ENCODE data around the gene INSIG1. TPM values are rescaled to one million over a fixed set of nuclear protein-coding genes. Genes with fewer than 3 reads are reported as not detected.

Gene INSIG1
- polyA plus RNA-seq, 1 donor = 25.4 TPM

DNA sequence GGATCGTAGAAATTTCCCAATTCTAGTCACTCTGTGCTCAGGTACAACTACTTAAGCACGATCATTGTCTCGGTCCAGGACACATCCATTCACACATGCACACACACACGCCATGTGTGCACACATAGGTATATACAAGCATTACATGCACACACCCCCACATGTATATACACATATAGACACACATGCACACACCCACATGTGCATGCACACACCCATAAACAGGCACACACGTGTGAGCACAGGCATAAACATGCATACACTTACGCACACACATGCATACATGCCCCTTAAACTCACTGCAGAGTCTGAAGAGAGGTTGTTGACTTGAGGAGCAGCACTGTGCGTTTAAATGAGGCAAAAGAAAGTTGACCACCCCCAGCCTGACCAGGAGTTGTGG, 32.5 kb upstream of the INSIG1 start:
- no peak for DNase-seq

DNA sequence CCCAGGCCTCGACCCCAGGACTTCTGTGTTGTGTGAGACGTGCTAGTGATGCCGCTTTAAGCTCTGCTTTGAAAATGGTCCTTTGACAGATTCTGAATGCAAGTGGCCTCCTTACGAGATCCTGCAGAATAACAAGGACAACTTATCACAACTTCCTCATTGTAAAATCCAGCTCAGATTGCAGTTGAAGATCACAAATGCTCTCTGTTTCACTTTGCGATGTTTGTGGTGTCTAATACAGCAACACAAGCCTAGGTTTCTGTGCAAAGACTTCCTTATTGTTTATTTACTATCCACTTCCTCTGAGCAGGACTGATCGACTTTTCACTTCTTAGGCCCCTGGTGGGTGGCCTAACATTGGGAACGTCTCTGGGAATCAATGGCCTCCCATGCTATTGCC, 31.7 kb upstream of the INSIG1 start:
- DNase-seq = no peak

DNA sequence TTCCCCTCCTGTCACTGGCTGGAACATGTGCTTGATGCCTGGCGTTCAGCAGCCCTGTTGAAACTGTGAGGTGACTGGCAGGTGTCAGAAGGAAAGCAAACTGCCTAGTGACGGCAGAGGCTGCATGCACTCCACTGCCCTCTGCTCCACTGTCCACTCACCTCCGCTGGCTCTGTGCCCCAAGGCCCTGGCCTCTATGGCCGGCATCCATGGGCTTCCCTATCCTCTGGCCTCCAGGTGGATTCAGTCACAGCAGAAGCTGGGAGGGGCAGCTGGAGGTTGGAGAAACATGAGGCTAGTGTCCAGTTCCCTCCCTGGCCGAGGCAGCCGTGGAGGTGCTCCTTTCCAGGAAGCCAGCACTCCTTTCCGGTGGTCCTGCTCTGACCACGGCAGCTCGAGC, 31.2 kb upstream of the INSIG1 start:
- no peak for DNase-seq

- DNase-seq = no peak
These were observed 30.7 kb upstream of the INSIG1 start for GRCh38 chr7:155267023-155267422.

GRCh38 chr7:155267436-155267835, 30.2 kb upstream of the INSIG1 start:
- no peak for DNase-seq

DNA sequence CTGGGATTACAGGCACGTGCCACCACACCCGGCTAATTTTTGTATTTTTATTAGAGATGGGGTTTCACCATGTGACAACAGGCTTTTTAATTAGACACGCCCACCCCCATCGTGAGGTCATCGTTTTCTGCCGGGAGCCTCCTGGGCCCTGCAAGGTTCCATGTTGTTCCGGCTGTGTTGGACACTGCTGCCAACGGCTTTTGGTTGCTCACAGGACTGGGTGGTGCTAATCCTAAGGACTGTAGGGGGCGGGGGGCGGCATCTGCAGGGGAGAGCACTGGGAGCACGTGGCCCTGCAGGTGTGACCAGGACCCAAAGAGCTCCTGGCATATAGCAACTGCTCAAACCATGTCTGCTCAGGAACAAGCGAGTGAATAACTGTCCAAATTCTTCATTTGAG, 29.5 kb upstream of the INSIG1 start:
- DNase-seq = no peak

GRCh38 chr7:155268921-155269650, 28.6 kb upstream of the INSIG1 start:
- no peak for DNase-seq

DNA sequence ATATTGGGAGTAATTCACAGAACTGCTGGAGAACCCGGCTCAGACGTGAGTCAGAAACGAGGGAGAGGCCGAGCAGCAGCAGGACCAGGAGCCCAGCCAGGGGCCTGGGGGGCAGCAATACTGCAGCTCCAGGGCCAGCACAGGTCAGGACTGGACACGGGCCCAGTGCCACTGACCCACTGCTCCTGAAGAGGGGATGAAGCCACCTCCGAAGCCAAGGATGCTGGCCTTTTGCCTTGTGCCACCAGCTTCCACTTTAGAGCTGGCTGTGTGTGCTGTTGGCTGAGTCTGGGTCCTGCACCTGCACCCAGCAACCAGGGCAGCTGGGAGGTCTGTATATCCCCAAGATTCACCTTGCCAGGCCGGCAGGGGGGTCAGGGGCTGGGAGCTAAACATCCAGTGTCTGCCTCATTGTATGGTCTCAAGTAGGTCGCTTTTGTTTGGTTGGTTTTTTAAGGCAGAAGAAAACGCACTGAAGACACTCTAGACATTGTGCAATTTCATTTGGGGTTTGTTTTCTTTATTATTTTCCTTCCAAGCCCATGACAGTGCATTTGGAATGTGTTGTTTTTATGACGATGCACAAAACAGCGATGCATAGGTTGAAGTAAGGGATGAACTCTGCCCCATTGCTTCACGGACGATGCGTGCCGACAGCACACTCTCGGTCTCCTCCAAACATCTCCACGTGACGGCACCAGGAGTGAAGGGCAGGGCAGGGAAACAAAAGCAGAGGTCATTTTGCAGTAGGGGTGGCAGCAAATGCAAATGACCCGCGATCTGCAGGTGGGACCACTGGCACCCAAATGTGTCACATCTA, 27.7 kb upstream of the INSIG1 start:
- no peak for DNase-seq

DNA sequence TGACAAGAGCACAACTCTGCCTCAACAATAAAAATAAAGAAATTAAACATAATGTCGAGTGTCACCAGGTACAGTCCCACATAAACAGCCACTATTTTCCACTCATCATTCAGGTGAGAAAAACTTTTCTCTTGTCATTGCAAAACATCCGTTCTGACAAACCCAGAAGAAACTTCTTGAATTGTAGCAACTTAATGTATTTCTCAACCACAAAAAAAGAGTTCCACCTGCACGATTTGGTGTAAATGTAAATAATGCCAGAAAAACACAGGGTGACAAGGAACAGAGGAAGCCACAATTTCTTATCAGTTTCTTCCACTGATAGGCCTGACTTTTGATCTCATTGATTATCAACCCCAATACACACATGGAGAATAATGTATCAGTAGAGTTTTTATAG, 26.8 kb upstream of the INSIG1 start:
- no peak for DNase-seq

- no peak for DNase-seq
These were observed 22.9 kb upstream of the INSIG1 start for GRCh38 chr7:155274633-155275355.

DNA sequence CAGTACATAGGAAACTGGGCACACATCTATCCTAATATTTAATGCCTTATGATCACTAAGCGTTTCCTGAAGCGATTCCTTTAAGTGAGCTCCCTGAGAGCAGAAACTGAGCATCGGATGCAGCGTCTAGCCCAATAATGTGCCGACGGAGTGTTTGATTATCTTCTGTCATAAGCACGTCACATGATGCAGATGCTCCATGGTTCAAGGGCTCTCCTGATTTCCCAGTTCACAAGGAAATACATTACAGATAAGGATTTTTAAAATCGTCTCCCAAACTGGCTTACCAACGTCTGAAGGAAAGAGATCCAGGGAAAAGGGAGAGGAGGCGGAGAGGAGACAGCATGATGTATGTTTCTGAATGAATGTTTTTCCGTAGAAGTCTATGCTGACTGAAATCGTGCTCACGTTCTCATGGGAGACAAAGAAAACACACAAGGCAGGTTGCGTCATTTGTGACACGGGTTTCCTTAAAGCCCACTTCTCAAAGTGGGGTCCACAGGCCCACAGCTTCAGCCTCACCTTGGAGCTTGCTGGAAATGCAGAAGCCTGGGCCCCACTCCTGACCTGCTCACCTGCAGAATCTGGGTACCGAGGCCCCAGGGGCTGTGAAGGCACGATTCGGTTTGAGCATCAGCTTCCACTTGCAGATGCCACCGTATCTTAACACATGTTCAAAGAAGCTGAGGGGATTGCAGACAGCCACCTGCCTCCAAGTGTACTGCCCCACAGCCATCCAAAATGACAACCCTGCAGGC, 21.5 kb upstream of the INSIG1 start:
- no peak for DNase-seq

DNA sequence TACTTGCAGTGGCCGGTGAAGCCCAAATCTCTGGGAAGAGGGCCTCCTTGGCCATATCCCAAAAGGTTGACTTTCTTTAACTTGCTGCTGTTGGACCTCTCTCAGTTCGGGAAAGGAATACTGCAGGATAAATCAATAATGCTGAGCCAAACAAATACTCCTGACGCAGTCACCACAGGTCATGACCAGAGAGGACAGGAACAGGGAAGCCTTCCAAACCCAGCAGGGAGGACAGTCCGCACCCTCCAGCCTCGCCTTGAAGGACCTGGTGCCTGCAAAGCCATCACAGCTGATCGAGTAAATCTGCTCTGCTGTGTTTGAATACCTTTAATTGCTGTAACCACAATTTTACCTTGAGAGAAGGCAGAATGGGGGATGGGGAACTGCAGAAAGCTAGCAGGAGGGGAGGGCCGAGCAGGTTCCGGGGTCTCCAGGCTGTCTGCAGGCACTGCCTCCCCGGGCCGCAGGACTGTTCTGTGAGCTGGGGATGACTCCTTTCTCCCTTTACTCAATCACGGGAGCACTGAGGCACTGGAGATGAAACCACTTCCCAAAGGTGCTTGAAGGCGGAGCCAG, 20.8 kb upstream of the INSIG1 start:
- DNase-seq = no peak

DNA sequence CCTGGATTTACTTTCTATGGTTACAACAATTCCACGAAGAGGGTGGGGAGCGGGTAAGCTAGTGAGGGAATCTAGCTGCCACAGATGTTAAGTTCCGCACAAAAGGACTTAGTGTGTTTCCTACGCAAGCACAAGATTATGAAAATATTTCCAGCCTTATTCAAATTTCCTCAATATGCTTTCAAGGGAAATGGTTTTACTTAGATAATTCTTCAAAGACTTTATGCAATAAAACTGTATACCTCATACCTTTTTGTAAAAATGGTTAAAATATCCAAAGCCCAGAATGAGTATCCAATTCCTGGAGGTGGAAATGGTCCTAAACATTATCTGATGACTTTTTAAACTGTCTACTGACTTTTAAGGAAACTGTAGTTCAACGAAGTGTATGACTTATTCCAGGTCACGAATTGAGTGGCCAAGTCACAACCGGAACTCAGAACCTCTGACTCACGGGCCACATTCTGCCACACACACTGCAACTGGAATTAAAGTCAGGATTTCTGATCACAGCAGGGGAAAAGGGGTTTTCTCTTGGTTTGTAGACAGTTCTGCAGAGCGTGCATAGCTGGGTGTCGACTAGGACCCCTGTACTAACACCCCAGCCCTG, 20.2 kb upstream of the INSIG1 start:
- no peak for DNase-seq

- no peak for DNase-seq
These were observed 18.8 kb upstream of the INSIG1 start for GRCh38 chr7:155278921-155279320.

DNA sequence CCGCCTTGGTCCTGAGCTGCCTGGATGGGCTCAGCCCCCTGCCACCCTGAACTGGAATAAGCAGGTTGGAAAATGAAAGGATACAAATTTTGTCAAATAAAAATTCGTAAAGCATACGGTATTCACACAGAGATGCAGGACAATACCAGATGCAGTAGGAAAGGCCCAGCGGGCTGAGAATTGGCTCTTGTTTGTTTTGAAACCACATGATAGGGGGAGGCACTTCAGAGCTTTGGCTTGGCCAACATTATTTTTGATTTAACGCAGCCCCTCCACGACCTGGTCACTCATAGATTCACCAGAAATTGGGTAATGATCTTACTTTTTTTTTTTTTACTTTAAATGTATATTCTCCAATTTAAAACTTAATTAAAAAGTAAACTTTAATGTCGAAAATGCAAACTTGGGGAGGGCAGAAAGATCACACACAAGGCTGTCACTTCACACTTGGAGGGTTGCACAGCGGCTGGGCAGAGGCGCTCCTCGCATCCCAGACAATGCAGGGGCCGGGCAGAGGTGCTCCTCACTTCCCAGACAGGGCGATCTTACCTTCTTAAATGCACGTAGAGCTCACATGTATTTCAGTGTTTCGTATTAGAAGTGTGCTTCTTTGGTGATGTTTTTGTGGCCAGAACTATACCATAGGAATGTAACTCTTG, 17.8 kb upstream of the INSIG1 start:
- no peak for DNase-seq

DNA sequence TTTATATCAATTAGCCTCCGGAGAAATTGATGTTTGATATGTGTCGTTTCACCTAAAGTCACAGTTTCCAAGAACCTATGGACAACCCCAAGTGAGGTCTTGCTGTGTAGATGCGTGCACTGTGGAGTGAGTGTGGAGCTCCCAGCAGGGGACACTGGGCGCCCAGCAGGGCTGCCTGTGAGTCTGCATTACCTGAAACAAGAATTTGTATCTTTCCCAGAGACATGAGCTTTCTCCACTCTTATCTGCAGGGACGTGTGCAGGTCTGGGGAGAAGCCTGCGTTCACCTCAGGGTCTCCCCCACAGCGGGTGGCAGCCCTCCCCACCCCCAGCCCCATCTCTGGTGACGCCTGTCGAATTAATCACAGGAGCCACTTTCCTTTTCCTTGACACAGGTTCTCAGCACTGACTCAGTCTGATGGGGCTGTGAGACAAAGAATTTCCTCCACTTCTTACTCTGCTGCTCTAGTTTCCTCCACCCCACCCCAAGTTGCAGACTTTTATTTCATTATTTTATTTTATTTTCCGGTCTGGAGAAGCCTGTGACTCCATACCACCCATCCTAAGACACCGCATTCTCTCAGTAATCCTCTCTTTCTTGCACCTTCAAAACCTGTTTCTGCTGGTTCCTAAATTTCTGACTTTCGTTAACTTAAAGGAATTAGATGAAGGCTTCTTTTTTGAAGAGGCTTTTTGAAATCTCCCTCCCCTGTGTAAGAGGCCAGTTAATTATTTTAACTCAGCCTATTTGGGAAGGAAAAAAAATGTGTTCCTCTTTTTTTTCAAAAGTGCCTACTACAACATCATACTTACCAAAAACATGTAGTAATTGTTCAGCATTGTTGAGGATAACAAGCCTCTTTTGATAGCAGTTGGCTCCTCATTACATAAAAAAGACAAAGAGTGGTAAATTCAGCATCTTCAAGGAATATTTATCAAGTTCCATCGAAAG, 17.0 kb upstream of the INSIG1 start:
- no peak for DNase-seq

DNA sequence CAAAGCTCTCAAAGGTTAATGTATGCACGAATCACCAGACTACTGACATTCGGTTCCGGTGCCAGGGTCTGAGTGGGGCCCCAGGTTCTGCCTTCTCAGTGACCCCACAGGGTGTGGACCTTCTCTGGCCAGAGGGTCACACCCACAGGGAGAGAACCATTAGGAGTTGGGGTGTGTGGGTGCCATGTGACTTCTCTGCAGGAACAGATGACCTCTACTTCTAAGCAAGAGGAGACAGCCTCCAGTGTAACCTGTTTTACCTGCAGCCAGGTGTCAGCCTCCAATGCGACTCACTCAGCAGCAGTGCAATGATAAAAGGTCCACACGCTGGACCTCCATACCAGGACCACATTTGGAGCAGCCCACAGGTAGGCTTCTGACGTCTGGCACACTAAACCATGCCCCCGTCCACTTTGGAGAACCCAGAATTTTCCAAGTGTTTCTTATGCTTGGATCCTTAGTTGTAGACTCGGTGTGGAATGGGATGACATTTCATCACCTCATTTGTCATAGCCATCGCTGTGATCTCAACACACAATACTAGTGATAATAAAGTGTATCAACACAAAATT, 16.2 kb upstream of the INSIG1 start:
- no peak for DNase-seq

GRCh38 chr7:155282671-155283070, 15.0 kb upstream of the INSIG1 start:
- DNase-seq = no peak

DNA sequence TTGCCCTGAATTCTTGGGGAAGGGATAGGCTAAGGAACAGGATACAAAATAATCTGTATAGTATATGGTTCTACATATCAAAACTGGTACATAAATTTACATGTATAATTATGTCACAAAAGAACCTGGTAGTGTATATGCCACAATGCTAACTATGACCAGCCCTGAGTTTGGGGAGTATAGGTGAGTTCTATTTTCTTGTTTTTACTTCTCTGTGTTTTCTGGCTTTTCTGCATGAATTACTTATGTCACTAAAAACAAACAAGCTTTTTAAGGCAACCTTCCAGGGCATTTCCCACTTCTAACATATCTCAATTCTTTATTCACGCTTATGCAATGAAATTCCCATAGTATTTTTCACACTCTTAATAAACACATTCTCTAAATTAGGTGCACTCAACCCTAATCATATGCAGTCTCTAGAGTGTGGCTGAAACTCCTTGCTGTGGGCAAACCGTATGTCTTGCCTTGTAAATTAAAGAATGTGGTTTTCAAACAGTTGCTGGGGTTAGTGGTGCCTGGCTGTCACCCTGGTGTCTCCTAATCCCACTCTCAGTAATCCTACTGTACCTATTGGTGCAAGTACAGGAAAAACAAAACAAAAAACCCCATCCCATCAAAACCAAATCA, 14.0 kb upstream of the INSIG1 start:
- no peak for DNase-seq

Measured in left kidney (tissue), 2 donors.